ENCODE measurements around the gene SPAG8. TPM values are rescaled to one million over a fixed set of nuclear protein-coding genes. Genes with fewer than 3 reads are reported as not detected.

SPAG8 gene
- total RNA-seq, 1 donor from 2014 or later, result not detected

GRCh38 chr9:35852876-35853865 lies 41.1 kb upstream of the SPAG8 start:
- TF ChIP-seq CTCF (IDR thresholded peaks at IDR 0.05; ENCODE audit: partially characterized antibody, unreplicated experiment), result no peak
- H3K9me3 Mint-ChIP-seq (ENCODE audit: unreplicated experiment), result peaks cover 8% of the 10 kb centered on the region
- peaks cover 9% of the 10 kb centered on the region for H3K4me1 Mint-ChIP-seq (ENCODE audit: low read depth, unreplicated experiment)
- no peak overlapping the region for H3K27ac Mint-ChIP-seq (ENCODE audit: unreplicated experiment)
- H3K4me3 Mint-ChIP-seq (ENCODE audit: unreplicated experiment), result no peak overlapping the region
- peaks cover 3% of the 10 kb centered on the region for H3K36me3 Mint-ChIP-seq (ENCODE audit: unreplicated experiment)
- H3K27me3 Mint-ChIP-seq (ENCODE audit: unreplicated experiment), result peaks cover 8% of the 10 kb centered on the region
- DNase-seq, result no peak

- DNase-seq, result no peak
- peaks cover 8% of the 10 kb centered on the region for H3K27me3 Mint-ChIP-seq (ENCODE audit: unreplicated experiment)
- peaks cover 9% of the 10 kb centered on the region for H3K36me3 Mint-ChIP-seq (ENCODE audit: unreplicated experiment)
- H3K9me3 Mint-ChIP-seq (ENCODE audit: unreplicated experiment), result peaks cover 5% of the 10 kb centered on the region
- TF ChIP-seq CTCF (IDR thresholded peaks at IDR 0.05; ENCODE audit: partially characterized antibody, unreplicated experiment), result no peak
- peaks cover 14% of the 10 kb centered on the region for H3K4me1 Mint-ChIP-seq (ENCODE audit: low read depth, unreplicated experiment)
- no peak overlapping the region for H3K27ac Mint-ChIP-seq (ENCODE audit: unreplicated experiment)
- H3K4me3 Mint-ChIP-seq (ENCODE audit: unreplicated experiment), result no peak overlapping the region
These were observed 40.3 kb upstream of the SPAG8 start for GRCh38 chr9:35852267-35852815.

- Mint-ChIP-seq H3K27ac (ENCODE audit: unreplicated experiment) (no peak overlapping the region), H3K9me3 (ENCODE audit: unreplicated experiment) (no peaks in the 10 kb centered on the region), H3K27me3 (ENCODE audit: unreplicated experiment) (peaks cover 6% of the 10 kb centered on the region), H3K4me3 (ENCODE audit: unreplicated experiment) (no peak overlapping the region), H3K4me1 (ENCODE audit: low read depth, unreplicated experiment) (peaks cover 17% of the 10 kb centered on the region), H3K36me3 (ENCODE audit: unreplicated experiment) (peaks cover 12% of the 10 kb centered on the region)
- TF ChIP-seq CTCF (IDR thresholded peaks at IDR 0.05; ENCODE audit: partially characterized antibody, unreplicated experiment), result no peak
- no peak for DNase-seq
These were observed 35.9 kb upstream of the SPAG8 start for GRCh38 chr9:35847792-35848572.

- no peak overlapping the region for H3K4me3 Mint-ChIP-seq (ENCODE audit: unreplicated experiment)
These were observed 34.0 kb upstream of the SPAG8 start for GRCh38 chr9:35845824-35846771.

More at GRCh38 chr9:35845824-35846771, 34.0 kb upstream of the SPAG8 start:
- no peak for DNase-seq
- Mint-ChIP-seq H3K9me3 (ENCODE audit: unreplicated experiment) (no peaks in the 10 kb centered on the region), H3K36me3 (ENCODE audit: unreplicated experiment) (peaks cover 9% of the 10 kb centered on the region), H3K4me1 (ENCODE audit: low read depth, unreplicated experiment) (peaks cover 17% of the 10 kb centered on the region), H3K27ac (ENCODE audit: unreplicated experiment) (no peak overlapping the region), H3K27me3 (ENCODE audit: unreplicated experiment) (peaks cover 5% of the 10 kb centered on the region)
- no peak for TF ChIP-seq CTCF (IDR thresholded peaks at IDR 0.05; ENCODE audit: partially characterized antibody, unreplicated experiment)
